Measurements from ENCODE around the gene UGT1A7. TPM values are rescaled to one million over a fixed set of nuclear protein-coding genes. Genes with fewer than 3 reads are reported as not detected.

UGT1A7 gene
- total RNA-seq, 4 donors from 2014 or later, result 28.1 to 145 (median 78.5) TPM

DNA sequence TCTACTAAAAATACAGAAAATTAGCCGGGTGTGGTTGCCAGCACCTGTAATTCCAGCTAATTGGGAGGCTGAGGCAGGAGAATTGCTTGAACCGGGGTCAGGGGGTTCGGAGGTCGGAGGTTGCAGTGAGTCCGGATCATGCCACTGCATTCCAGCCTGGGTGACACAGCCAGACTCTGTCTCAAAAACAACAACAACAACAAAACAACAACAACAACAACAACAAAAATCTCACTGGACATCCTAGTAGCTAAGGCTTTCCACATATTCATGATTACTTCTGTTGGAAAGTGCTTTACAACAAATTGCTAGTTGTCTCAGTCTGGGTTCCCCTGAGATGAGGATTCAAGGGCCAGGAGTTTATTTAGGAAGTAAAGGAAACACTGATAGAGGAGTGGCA, 92.2 kb downstream of the UGT1A7 start:
- peaks cover 0 to 20% (median 0%) of the 10 kb centered on the region in 3 donors for H3K9me3 ChIP-seq
- H3K4me1 ChIP-seq, result no peaks in the 10 kb centered on the region
- H3K27me3 ChIP-seq, result no peaks in the 10 kb centered on the region
- no peak for TF ChIP-seq POLR2A (IDR thresholded peaks at IDR 0.05)
- TF ChIP-seq, protein P1, sequence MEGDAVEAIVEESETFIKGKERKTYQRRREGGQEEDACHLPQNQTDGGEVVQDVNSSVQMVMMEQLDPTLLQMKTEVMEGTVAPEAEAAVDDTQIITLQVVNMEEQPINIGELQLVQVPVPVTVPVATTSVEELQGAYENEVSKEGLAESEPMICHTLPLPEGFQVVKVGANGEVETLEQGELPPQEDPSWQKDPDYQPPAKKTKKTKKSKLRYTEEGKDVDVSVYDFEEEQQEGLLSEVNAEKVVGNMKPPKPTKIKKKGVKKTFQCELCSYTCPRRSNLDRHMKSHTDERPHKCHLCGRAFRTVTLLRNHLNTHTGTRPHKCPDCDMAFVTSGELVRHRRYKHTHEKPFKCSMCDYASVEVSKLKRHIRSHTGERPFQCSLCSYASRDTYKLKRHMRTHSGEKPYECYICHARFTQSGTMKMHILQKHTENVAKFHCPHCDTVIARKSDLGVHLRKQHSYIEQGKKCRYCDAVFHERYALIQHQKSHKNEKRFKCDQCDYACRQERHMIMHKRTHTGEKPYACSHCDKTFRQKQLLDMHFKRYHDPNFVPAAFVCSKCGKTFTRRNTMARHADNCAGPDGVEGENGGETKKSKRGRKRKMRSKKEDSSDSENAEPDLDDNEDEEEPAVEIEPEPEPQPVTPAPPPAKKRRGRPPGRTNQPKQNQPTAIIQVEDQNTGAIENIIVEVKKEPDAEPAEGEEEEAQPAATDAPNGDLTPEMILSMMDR (IDR thresholded peaks at IDR 0.05), result no peak
- H3K27ac ChIP-seq, result no peak overlapping the region
- DNase-seq, result no peak
- intact Hi-C loops (cut with DNase I), result no loop called here
- peaks cover 0 to 62% (median 0%) of the 10 kb centered on the region in 3 donors for H3K36me3 ChIP-seq
- no peak overlapping the region for H3K4me3 ChIP-seq
- WGBS, 2 donors, result 90 to 91% methylated on average over 5 of the region's 5 CpGs

DNA sequence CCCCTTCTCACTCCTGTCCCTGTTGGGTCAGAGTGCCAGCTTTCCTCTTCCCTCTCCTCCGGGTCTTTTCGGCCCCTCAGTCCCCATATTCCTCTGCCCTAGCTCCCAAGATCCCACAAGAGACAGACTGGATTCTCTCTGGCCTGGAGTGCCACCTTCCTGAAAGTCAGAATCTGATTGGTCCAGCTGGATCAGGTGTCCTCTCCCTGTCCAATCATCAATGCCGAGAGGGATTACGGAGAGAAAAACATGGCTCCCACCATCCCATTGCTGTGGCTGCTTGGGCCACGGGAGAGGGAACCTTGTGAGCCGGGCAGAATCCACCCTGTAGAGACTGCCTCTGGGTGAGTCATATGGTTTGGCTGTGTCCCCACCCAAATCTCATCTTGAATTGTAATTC, 93.7 kb downstream of the UGT1A7 start:
- H3K27me3 ChIP-seq, result peaks cover 0 to 4% (median 0%) of the 10 kb centered on the region in 4 donors
- no peak overlapping the region for H3K4me3 ChIP-seq
- no peak overlapping the region for H3K27ac ChIP-seq
- H3K36me3 ChIP-seq, result peaks cover 0 to 47% (median 0%) of the 10 kb centered on the region in 3 donors
- H3K9me3 ChIP-seq, result peaks cover 0 to 20% (median 0%) of the 10 kb centered on the region in 3 donors
- intact Hi-C loops (cut with DNase I), result no loop called here
- 75 to 86% methylated on average over 3 to 4 of the region's 6 CpGs for WGBS, 2 donors
- DNase-seq, result no peak
- H3K4me1 ChIP-seq, result no peaks in the 10 kb centered on the region
- TF ChIP-seq POLR2A (IDR thresholded peaks at IDR 0.05), result no peak
- TF ChIP-seq, protein P1 (IDR thresholded peaks at IDR 0.05), result no peak

DNA sequence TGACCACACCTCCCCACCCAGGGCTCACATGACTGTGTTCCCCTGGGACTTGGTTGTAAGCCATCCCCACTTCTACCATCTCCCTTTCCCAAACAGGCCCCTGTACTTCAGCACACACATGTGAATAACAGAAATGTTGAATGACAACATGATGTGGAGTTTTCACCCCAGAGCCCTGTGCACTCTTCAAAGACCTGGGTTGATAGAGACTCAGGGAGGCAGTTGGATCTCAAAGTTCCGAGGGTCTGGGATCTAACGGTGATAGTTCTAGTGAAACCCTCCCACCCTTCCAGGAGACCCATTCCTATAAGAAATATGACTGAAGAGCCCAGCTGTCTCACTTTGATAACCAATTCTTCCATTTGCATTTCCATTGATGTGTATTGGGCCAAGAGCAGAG, 96.3 kb downstream of the UGT1A7 start, which contains the start of gene MROH2A:
Gene MROH2A (plus strand): TSS at position 301 of the 400 bp plus-strand sequence. CDS start 1,029 bp downstream, outside the sequence.
- no peak for DNase-seq
- 79 to 90% methylated on average over 2 of the region's 2 CpGs for WGBS, 2 donors
- Histone ChIP-seq H3K4me3 (no peak within 1 kb of the TSS), H3K9me3 (peaks cover 0 to 20% (median 0%) of the 10 kb centered on the region in 3 donors), H3K27ac (no peak within 1 kb of the TSS), H3K36me3 (peaks cover 0 to 20% (median 0%) of the 10 kb centered on the region in 3 donors), H3K27me3 (peaks cover 0 to 4% (median 0%) of the 10 kb centered on the region in 4 donors), H3K4me1 (no peaks in the 10 kb centered on the region)
- intact Hi-C loops (cut with DNase I), result no loop called here
- TF ChIP-seq, protein P1 (IDR thresholded peaks at IDR 0.05), result no peak
- TF ChIP-seq POLR2A (IDR thresholded peaks at IDR 0.05), result no peak

DNA sequence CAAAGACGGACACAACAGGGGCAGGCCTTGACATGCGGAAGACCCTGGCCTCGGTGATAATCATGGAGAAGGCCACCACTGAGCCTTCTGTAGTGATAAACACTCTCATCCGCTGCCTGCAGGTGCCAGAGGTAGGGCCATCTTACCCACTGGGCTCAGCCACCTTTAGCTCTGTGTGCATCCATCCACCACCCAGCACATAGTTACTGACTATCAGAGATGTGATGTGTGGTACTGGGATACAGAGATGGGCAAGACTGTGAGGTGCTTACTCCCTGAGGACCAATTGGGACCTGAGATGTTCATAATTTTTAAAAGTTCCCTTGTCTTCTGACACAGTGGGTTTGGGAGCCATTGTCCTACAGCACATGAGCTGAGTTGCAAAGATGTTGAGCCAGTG, 98.0 kb downstream of the UGT1A7 start:
- Histone ChIP-seq H3K9me3 (peaks cover 0 to 20% (median 0%) of the 10 kb centered on the region in 3 donors), H3K27me3 (peaks cover 0 to 9% (median 0%) of the 10 kb centered on the region in 4 donors), H3K4me3 (no peak overlapping the region), H3K36me3 (peaks cover 0 to 5% (median 0%) of the 10 kb centered on the region in 3 donors), H3K27ac (no peak overlapping the region), H3K4me1 (no peaks in the 10 kb centered on the region)
- 90% methylated on average over 2 of the region's 4 CpGs; no CpG with 5 or more reads in 1 of the 2 donors for WGBS, 2 donors
- intact Hi-C loops (cut with DNase I), result no loop called here
- TF ChIP-seq, protein P1 (IDR thresholded peaks at IDR 0.05), result no peak
- no peak for TF ChIP-seq POLR2A (IDR thresholded peaks at IDR 0.05)
- no peak for DNase-seq

DNA sequence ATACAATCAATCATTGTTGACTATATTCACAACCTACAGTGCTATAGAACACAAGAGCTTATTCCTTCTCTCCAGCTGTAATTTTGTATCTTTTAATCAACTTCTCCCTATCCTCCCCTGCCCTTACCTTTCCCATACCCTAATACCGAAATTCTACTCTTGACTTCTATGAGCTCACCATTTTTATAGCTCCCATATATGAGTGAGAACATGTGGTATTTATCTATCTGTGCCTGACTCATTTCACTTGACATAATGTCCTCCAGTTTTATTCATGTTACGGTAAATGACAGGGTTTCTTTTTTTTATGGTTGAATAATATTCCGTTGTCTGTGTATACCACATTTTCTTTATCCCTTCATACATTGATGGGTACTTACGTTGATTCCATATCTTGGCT, 99.1 kb downstream of the UGT1A7 start:
- Histone ChIP-seq H3K36me3 (no peaks in the 10 kb centered on the region), H3K9me3 (peaks cover 0 to 12% (median 0%) of the 10 kb centered on the region in 3 donors), H3K27ac (no peak overlapping the region), H3K27me3 (peaks cover 0 to 11% (median 0%) of the 10 kb centered on the region in 4 donors), H3K4me3 (no peak overlapping the region), H3K4me1 (no peaks in the 10 kb centered on the region)
- intact Hi-C loops (cut with DNase I), result no loop called here
- TF ChIP-seq, protein P1 (IDR thresholded peaks at IDR 0.05), result no peak
- 84 to 92% methylated on average over 4 of the region's 4 CpGs for WGBS, 2 donors
- no peak for DNase-seq

Data from esophagus squamous epithelium (tissue), 5 donors.